ENCODE results near the gene POLDIP2. TPM values are rescaled to one million over a fixed set of nuclear protein-coding genes. Genes with fewer than 3 reads are reported as not detected.

POLDIP2 gene
- total and polyA plus RNA-seq, 9 of the 15 experiments (the other 6 are each of a cell fraction or from before 2014, with no cell fraction given) = 22.0 to 137 (median 104) TPM

- TF ChIP-seq ZMIZ1 (IDR thresholded peaks at IDR 0.05; ENCODE audit: low read depth in 2 of 2, low read length in 2 of 2) (no peak), KLF13 (tag; IDR thresholded peaks at IDR 0.05; ENCODE audit: borderline replicate concordance, low read depth) (no peak), MCM7 (IDR thresholded peaks at IDR 0.05) (no peak), ZNF175 (CRISPR knock-in tag; IDR thresholded peaks at IDR 0.05; ENCODE audit: low read depth) (no peak), GMEB1 (CRISPR knock-in tag; IDR thresholded peaks at IDR 0.05) (peak; percentile 16; the same call in 1 of the 2 replicates), MTF1 (CRISPR knock-in tag; IDR thresholded peaks at IDR 0.05; ENCODE audit: borderline replicate concordance) (no peak), E2F3 (CRISPR knock-in tag; IDR thresholded peaks at IDR 0.05) (no peak), SMC3 (conservative IDR thresholded peaks at IDR 0.05; ENCODE audit: insufficient read depth, low read depth, low read length) (no peak), ZNF445 (CRISPR knock-in tag; IDR thresholded peaks at IDR 0.05; ENCODE audit: low read depth) (no peak), SMARCC2 (IDR thresholded peaks at IDR 0.05; ENCODE audit: low read depth) (no peak), PYGO2 (tag; IDR thresholded peaks at IDR 0.05) (no peak), PHF20 (IDR thresholded peaks at IDR 0.05; ENCODE audit: partially characterized antibody) (no peak), FOXK1 (CRISPR knock-in tag; IDR thresholded peaks at IDR 0.05; ENCODE audit: borderline replicate concordance) (no peak), BDP1 (IDR thresholded peaks at IDR 0.05; ENCODE audit: insufficient read depth, insufficient read length) (no peak), CREB1 (IDR thresholded peaks at IDR 0.05) (0 out of 2 replicates have a peak, but pooled peaks have one; percentile 20), CREB1 (CRISPR knock-in tag; IDR thresholded peaks at IDR 0.05) (no peak), FOXK2 (conservative IDR thresholded peaks at IDR 0.05 in 1 of 2, IDR thresholded peaks at IDR 0.05 in 1 of 2; ENCODE audit: low read depth in 2 of 2) (no peak), GATAD2B (IDR thresholded peaks at IDR 0.05; ENCODE audit: borderline replicate concordance) (no peak), ZBTB12 (CRISPR knock-in tag; IDR thresholded peaks at IDR 0.05) (no peak), ZNF449 (CRISPR knock-in tag; IDR thresholded peaks at IDR 0.05) (no peak)
These were observed 39.2 kb downstream of the POLDIP2 start (continued) for GRCh38 chr17:28317966-28318758.

All from K562 (cell line).